Endothelial cell of umbilical vein (primary cell): Measurements from ENCODE around the gene ARPIN.

Experiments used
- EZH2 ChIP-seq: IDR thresholded peaks from 2 replicates; pipeline ENCODE4 v1.6.1; 2012; ENCODE audit warnings: borderline replicate concordance, low read depth, mild to moderate bottlenecking, moderate library complexity, low read length, inconsistent platforms; ENCODE audit not compliant: severe bottlenecking
- JUN ChIP-seq: IDR thresholded peaks from 2 replicates; pipeline ENCODE4 v1.6.1; 2011; ENCODE audit warnings: borderline replicate concordance, low read depth; ENCODE audit not compliant: insufficient read length, insufficient read depth
- MYC ChIP-seq: IDR thresholded peaks from one replicate; pipeline ENCODE4 v1.6.1; 2011; ENCODE audit warnings: mild to moderate bottlenecking, low read depth, low read length
- POLR2A ChIP-seq: IDR thresholded peaks from 2 replicates; pipeline ENCODE4 v1.6.1; 2012; ENCODE audit warnings: low read depth, mild to moderate bottlenecking, control low read depth, low read length
- POLR2AphosphoS5 ChIP-seq: IDR thresholded peaks from 2 replicates; pipeline ENCODE4 v1.6.1; 2012; ENCODE audit warnings: low read depth, mild to moderate bottlenecking, control low read depth, low read length, moderate library complexity; ENCODE audit not compliant: insufficient read depth
- TF ChIP-seq, protein P1 (sequence below), 2 donors: IDR thresholded peaks; 1 replicate in 1 of 2; 2 replicates in 1 of 2; pipeline ENCODE4 v1.5.1; 2011; ENCODE audit warnings: low read length in 2 of 2, mild to moderate bottlenecking in 2 of 2, moderate library complexity in 2 of 2, control low read depth in 1 of 2, inconsistent platforms in 1 of 2, low read depth in 1 of 2; ENCODE audit not compliant: insufficient read depth in 1 of 2; ENCODE audit errors: extremely low read depth in 1 of 2
- TF ChIP-seq, protein P2 (sequence below): IDR thresholded peaks from 2 replicates; pipeline ENCODE4 v1.6.1; 2011; ENCODE audit not compliant: insufficient read depth, insufficient read length

DNA sequence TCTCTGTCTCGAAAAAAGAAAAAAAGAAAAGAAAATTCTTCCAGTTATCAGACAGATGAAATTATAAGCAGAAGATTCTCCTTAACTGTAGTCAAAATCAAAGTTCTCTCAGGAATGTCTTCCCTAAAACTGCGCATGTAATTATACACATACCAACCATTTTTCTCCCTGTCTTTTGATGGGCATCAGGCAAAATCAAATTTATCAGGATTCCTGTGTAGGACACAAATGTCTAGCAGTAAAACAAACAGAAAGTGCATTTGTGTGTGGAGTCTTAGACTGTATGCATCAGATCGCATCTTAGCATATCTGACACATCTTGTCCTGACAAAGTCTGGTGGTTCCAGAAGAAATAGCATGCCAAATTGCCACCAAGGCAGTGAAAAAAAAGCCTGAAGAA is 3.9 kb upstream of the ARPIN start:
- TF ChIP-seq POLR2A (no peak), EZH2 (no peak), POLR2AphosphoS5 (no peak), JUN (no peak), MYC (no peak)
- TF ChIP-seq, protein P1, sequence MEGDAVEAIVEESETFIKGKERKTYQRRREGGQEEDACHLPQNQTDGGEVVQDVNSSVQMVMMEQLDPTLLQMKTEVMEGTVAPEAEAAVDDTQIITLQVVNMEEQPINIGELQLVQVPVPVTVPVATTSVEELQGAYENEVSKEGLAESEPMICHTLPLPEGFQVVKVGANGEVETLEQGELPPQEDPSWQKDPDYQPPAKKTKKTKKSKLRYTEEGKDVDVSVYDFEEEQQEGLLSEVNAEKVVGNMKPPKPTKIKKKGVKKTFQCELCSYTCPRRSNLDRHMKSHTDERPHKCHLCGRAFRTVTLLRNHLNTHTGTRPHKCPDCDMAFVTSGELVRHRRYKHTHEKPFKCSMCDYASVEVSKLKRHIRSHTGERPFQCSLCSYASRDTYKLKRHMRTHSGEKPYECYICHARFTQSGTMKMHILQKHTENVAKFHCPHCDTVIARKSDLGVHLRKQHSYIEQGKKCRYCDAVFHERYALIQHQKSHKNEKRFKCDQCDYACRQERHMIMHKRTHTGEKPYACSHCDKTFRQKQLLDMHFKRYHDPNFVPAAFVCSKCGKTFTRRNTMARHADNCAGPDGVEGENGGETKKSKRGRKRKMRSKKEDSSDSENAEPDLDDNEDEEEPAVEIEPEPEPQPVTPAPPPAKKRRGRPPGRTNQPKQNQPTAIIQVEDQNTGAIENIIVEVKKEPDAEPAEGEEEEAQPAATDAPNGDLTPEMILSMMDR (IDR thresholded peaks at IDR 0.05; ENCODE audit: extremely low read depth in 1 of 2, insufficient read depth in 1 of 2, low read depth in 1 of 2, low read length in 2 of 2), result no peak
- TF ChIP-seq, protein P2, sequence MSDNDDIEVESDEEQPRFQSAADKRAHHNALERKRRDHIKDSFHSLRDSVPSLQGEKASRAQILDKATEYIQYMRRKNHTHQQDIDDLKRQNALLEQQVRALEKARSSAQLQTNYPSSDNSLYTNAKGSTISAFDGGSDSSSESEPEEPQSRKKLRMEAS, result no peak
